Keratinocyte (primary cell): ENCODE results near the gene GNLY. TPM values are rescaled to one million over a fixed set of nuclear protein-coding genes. Genes with fewer than 3 reads are reported as not detected.

Experiments
- DNase-seq: peaks from one replicate; pipeline ENCODE4 v3.0.0-alpha.2; 2011; ENCODE audit warnings: low read depth, missing footprints, low spot score
- FAIRE-seq: peaks from 2 replicates; lab custom pipeline; 2011; peaks lifted over from hg19 to GRCh38; lab: Jason Lieb, UNC
- H2AFZ ChIP-seq: 2 replicates; pipeline ENCODE4 v1.6.0; 2012; ENCODE audit warnings: low read length, control low read depth, inconsistent platforms; ENCODE audit not compliant: control insufficient read depth
- H3K27ac ChIP-seq: 2 replicates; pipeline ENCODE4 v1.5.1; 2011; ENCODE audit warnings: low read length; ENCODE audit not compliant: control insufficient read depth, insufficient read depth
- H3K27me3 ChIP-seq: 3 replicates; pipeline ENCODE4 v1.6.0; 2011; ENCODE audit warnings: low read length; ENCODE audit not compliant: control insufficient read depth, insufficient read depth; ENCODE audit errors: extremely low read depth
- H3K36me3 ChIP-seq, 2 experiments: 2 replicates in 1 of 2; 3 replicates in 1 of 2; pipeline ENCODE4 v1.5.1; 2011; ENCODE audit warnings: low read length in 2 of 2, mild to moderate bottlenecking in 1 of 2; ENCODE audit not compliant: control insufficient read depth in 2 of 2, insufficient read depth in 2 of 2; ENCODE audit errors: extremely low read depth in 1 of 2
- H3K4me1 ChIP-seq: 3 replicates; pipeline ENCODE4 v1.5.1; 2011; ENCODE audit warnings: low read length; ENCODE audit not compliant: control insufficient read depth, insufficient read depth; ENCODE audit errors: extremely low read depth
- H3K4me2 ChIP-seq: 3 replicates; pipeline ENCODE4 v1.6.0; 2011; ENCODE audit warnings: low read depth, low read length; ENCODE audit not compliant: control insufficient read depth, insufficient read depth; ENCODE audit errors: extremely low read depth
- H3K4me3 ChIP-seq, 3 experiments: fragments of 200-600 bp in 1 of 3; sonication (generic) in 1 of 3; 2 replicates in 2 of 3; 3 replicates in 1 of 3; pipeline ENCODE4 v1.5.1; 2011 to 2016; ENCODE audit warnings: low read length in 3 of 3, mild to moderate bottlenecking in 3 of 3, control low read depth in 2 of 3, inconsistent platforms in 1 of 3, low read depth in 1 of 3, mixed read lengths in 1 of 3, mixed run types in 1 of 3, moderate library complexity in 1 of 3; ENCODE audit not compliant: control insufficient read depth in 2 of 3, insufficient read depth in 2 of 3; ENCODE audit errors: extremely low read depth in 1 of 3
- H3K79me2 ChIP-seq: 2 replicates; pipeline ENCODE4 v1.6.0; 2012; ENCODE audit warnings: low read length; ENCODE audit not compliant: control insufficient read depth, insufficient read depth
- H3K9ac ChIP-seq: 3 replicates; pipeline ENCODE4 v1.6.0; 2011; ENCODE audit warnings: low read length; ENCODE audit not compliant: control insufficient read depth, insufficient read depth; ENCODE audit errors: extremely low read depth
- H3K9me1 ChIP-seq: 3 replicates; pipeline ENCODE4 v1.6.0; 2011; ENCODE audit warnings: low read length; ENCODE audit not compliant: control insufficient read depth, insufficient read depth; ENCODE audit errors: extremely low read depth
- H3K9me3 ChIP-seq: 2 replicates; pipeline ENCODE4 v1.5.1; 2012; ENCODE audit warnings: low read depth, low read length; ENCODE audit not compliant: control insufficient read depth
- H4K20me1 ChIP-seq: 3 replicates; pipeline ENCODE4 v1.6.0; 2011; ENCODE audit warnings: low read length; ENCODE audit not compliant: control insufficient read depth, insufficient read depth; ENCODE audit errors: extremely low read depth
- CTCF ChIP-seq, 3 experiments: IDR thresholded peaks in 1 of 3; conservative IDR thresholded peaks in 1 of 3; optimal IDR thresholded peaks in 1 of 3; 2 replicates in 2 of 3; 3 replicates in 1 of 3; pipeline versions ENCODE3 to v1.5.1; 2011; ENCODE audit warnings: low read length in 3 of 3, mild to moderate bottlenecking in 3 of 3, moderate library complexity in 2 of 3, control low read depth in 1 of 3, inconsistent platforms in 1 of 3; ENCODE audit not compliant: insufficient read depth in 2 of 3; ENCODE audit errors: extremely low read depth in 1 of 3
- EZH2 ChIP-seq: IDR thresholded peaks from one replicate; pipeline ENCODE4 v1.6.1; 2012; ENCODE audit warnings: inconsistent platforms, mild to moderate bottlenecking, low read length, moderate library complexity
- dilution Hi-C: fragments of 300-500 bp; cut with MboI; formaldehyde crosslinking; loops from one replicate; pipeline ENCODE4 v1.7.0; 2020; ENCODE audit warnings: low sequenced_read_pairs; ENCODE audit not compliant: extremely low pct_ligation_motif_present
- polyA plus RNA-seq, 5 experiments: library from polyadenylated mRNA; depleted of rRNA in 3 of 5; stranded (reverse) in 3 of 5; stranded (forward) in 1 of 5; unstranded in 1 of 5; fragments of >200 nt; gene quantifications; 1 replicate in 1 of 5; 2 replicates in 3 of 5; 3 replicates in 1 of 5; pipeline versions ENCODE4 v1.2.1 to v1.2.3, GENCODE V29; 2011 to 2012; ENCODE audit warnings: missing spikeins in 2 of 5, low read depth in 1 of 5, low replicate concordance in 1 of 5

The GNLY gene
- polyA plus RNA-seq, 1 donor (not counting 4 experiments of a cell fraction or from before 2014, with no cell fraction given) = not detected

- Histone ChIP-seq H3K36me3 (no peaks in the 10 kb centered on the region), H3K9me1 (no peaks in the 10 kb centered on the region), H3K9me3 (no peaks in the 10 kb centered on the region), H3K79me2 (no peaks in the 10 kb centered on the region), H3K4me2 (no peak overlapping the region), H4K20me1 (no peaks in the 10 kb centered on the region), H3K4me3 (no peak overlapping the region), H3K27ac (no peak overlapping the region), H2AFZ (no peak overlapping the region), H3K4me1 (no peaks in the 10 kb centered on the region), H3K9ac (no peak overlapping the region), H3K27me3 (peaks cover 4% of the 10 kb centered on the region)
- TF ChIP-seq CTCF (optimal IDR thresholded peaks at IDR 0.05 in 1 of 3, IDR thresholded peaks at IDR 0.05 in 1 of 3, conservative IDR thresholded peaks at IDR 0.05 in 1 of 3; ENCODE audit: extremely low read depth in 1 of 3, insufficient read depth in 2 of 3, low read length in 3 of 3) (no peak), EZH2 (no peak)
- dilution Hi-C loops = no loop called here
- no peak for FAIRE-seq
- no peak for DNase-seq
These were observed 21.7 kb upstream of the GNLY start for GRCh38 chr2:85672456-85672855.

GRCh38 chr2:85673716-85674375 lies 20.3 kb upstream of the GNLY start:
- peaks cover 4% of the 10 kb centered on the region for H3K27me3 ChIP-seq
- no peak overlapping the region for H3K4me3 ChIP-seq
- no peaks in the 10 kb centered on the region for H3K36me3 ChIP-seq
- no peaks in the 10 kb centered on the region for H4K20me1 ChIP-seq
- no peaks in the 10 kb centered on the region for H3K9me1 ChIP-seq
- no peak overlapping the region for H3K27ac ChIP-seq
- dilution Hi-C loops = no loop called here
- H3K4me2 ChIP-seq = no peak overlapping the region
- H3K79me2 ChIP-seq = no peaks in the 10 kb centered on the region
- no peak for DNase-seq
- H3K9ac ChIP-seq = no peak overlapping the region
- no peaks in the 10 kb centered on the region for H3K9me3 ChIP-seq
- no peak overlapping the region for H2AFZ ChIP-seq
- FAIRE-seq = no peak
- TF ChIP-seq EZH2 = no peak
- TF ChIP-seq CTCF (optimal IDR thresholded peaks at IDR 0.05 in 1 of 3, IDR thresholded peaks at IDR 0.05 in 1 of 3, conservative IDR thresholded peaks at IDR 0.05 in 1 of 3; ENCODE audit: extremely low read depth in 1 of 3, insufficient read depth in 2 of 3, low read length in 3 of 3) = no peak
- H3K4me1 ChIP-seq = no peaks in the 10 kb centered on the region
